IPS-18a (cell line): Measurements from ENCODE around the gene RPL31.

Experiments used
- H3K27ac ChIP-seq: one replicate; pipeline ENCODE4 v1.5.1; 2013; ENCODE audit warnings: low read length
- H3K27me3 ChIP-seq: one replicate; pipeline ENCODE4 v1.6.1; 2013; ENCODE audit warnings: mild to moderate bottlenecking, low read length; ENCODE audit not compliant: control insufficient read depth, insufficient read depth
- H3K36me3 ChIP-seq: one replicate; pipeline ENCODE4 v1.6.1; 2013; ENCODE audit warnings: low read depth, low read length; ENCODE audit not compliant: control insufficient read depth
- H3K4me1 ChIP-seq: one replicate; pipeline ENCODE4 v1.6.1; 2013; ENCODE audit warnings: low read depth, low read length; ENCODE audit not compliant: control insufficient read depth
- H3K4me3 ChIP-seq: one replicate; pipeline ENCODE4 v1.5.1; 2013; ENCODE audit warnings: low read length
- H3K9ac ChIP-seq: one replicate; pipeline ENCODE4 v1.6.1; 2013; ENCODE audit warnings: mild to moderate bottlenecking, low read length, moderate library complexity
- H3K9me3 ChIP-seq: one replicate; pipeline ENCODE4 v1.6.1; 2013; ENCODE audit warnings: low read depth, low read length; ENCODE audit not compliant: control insufficient read depth

Gene RPL31

GRCh38 chr2:100964222-100964621 is 37.9 kb upstream of the RPL31 start:
- no peaks in the 10 kb centered on the region for H3K36me3 ChIP-seq
- H3K27ac ChIP-seq: no peak overlapping the region
- no peaks in the 10 kb centered on the region for H3K4me1 ChIP-seq
- H3K4me3 ChIP-seq: no peak overlapping the region
- no peaks in the 10 kb centered on the region for H3K27me3 ChIP-seq
- no peaks in the 10 kb centered on the region for H3K9me3 ChIP-seq
- no peak overlapping the region for H3K9ac ChIP-seq

DNA sequence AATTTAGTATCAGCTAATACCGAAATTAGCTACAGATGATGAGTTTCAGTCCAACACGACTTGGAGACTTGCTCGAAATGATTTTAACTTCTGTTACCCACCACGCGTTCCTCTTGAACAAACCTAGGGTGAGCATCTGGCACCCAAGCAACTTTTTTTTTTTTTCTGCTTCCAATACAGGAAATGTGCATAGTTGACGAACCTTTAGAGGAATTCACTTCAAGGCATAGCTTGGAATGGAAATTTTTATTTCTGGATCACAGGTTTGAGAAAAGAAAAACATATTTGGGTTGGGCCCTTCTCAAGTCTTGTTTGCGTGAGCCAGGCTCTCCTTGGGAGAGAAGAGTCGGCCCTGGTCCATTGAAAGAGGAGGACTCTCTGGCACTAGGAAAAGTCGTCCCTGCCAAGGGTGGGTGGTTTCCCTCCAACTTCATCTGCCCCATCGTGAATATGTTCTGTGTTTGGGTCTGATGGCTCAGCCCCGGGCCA is 37.4 kb upstream of the RPL31 start:
- Histone ChIP-seq H3K9ac (no peak overlapping the region), H3K36me3 (no peaks in the 10 kb centered on the region), H3K4me3 (no peak overlapping the region), H3K27ac (no peak overlapping the region), H3K27me3 (no peaks in the 10 kb centered on the region), H3K9me3 (no peaks in the 10 kb centered on the region), H3K4me1 (no peaks in the 10 kb centered on the region)

DNA sequence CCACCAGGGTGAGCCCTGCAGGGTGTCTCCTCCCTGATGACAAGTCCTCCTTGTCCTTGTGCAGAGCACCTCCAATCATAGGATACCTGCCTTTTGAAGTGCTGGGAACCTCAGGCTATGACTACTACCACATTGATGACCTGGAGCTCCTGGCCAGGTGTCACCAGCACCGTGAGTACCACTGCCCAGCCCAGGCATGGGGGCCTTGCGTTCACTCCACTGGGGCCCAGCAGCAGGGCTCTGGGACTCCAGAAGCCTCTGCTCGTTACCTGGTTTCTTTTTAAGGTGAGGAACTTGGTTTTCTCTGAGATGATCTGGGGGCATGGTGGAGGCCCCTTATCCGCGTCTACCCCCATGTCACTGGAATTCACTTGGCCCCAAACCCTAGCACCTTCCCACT is 36.5 kb upstream of the RPL31 start:
- H3K4me3 ChIP-seq: no peak overlapping the region

GRCh38 chr2:100967716-100968115 is 34.4 kb upstream of the RPL31 start:
- Histone ChIP-seq H3K9me3 (no peaks in the 10 kb centered on the region), H3K36me3 (no peaks in the 10 kb centered on the region), H3K27me3 (no peaks in the 10 kb centered on the region), H3K27ac (no peak overlapping the region), H3K4me3 (no peak overlapping the region), H3K4me1 (no peaks in the 10 kb centered on the region), H3K9ac (no peak overlapping the region)

More for the DNA sequence above, 36.5 kb upstream of the RPL31 start:
- no peaks in the 10 kb centered on the region for H3K9me3 ChIP-seq
- no peaks in the 10 kb centered on the region for H3K4me1 ChIP-seq
- H3K36me3 ChIP-seq: no peaks in the 10 kb centered on the region
- H3K27me3 ChIP-seq: no peaks in the 10 kb centered on the region
- H3K27ac ChIP-seq: no peak overlapping the region
- H3K9ac ChIP-seq: no peak overlapping the region

DNA sequence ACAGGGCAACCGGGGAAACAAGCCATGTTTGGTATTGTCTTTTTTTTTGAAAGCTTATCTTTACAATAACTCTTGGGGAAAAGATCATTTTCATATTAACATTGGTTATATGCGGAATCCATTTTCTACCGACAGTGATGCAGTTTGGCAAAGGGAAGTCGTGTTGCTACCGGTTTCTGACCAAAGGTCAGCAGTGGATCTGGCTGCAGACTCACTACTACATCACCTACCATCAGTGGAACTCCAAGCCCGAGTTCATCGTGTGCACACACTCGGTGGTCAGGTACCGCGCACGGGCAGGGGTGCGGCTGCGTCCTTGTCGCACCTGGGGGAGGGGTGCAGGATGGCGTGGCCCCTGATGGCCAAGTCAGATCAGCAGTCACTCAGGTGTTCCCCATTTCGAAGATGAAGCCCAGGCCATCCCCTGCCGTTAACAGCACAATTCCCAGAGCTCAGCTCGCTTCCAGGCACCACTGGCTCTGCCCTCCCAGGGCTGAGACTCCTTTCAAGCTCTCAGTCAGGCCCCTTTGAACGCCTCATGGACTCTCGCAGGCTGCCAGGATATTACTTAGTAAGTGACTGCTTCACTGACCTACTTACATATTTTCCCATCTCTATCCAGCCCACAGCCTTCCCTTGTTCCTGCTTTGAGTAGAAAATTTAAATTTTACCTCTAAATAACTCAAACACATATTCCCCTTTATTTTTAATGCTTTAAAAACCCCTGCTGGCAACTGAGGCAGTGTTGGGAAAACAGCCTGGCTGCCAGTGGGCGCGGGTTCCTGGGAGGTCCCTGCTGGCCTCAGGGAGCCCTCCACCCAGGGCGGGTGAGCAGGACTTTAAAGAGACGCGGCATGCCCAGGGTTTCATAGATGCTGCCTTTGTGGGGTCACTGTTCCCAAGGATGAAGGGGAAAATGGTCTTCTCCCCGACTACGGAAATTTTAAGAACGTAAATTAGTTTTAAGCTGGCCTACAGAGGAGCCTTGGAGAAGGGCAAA is 33.6 kb upstream of the RPL31 start:
- Histone ChIP-seq H3K4me3 (no peak overlapping the region), H3K36me3 (no peaks in the 10 kb centered on the region), H3K27ac (no peak overlapping the region), H3K27me3 (no peaks in the 10 kb centered on the region), H3K9ac (no peak overlapping the region), H3K4me1 (no peaks in the 10 kb centered on the region), H3K9me3 (no peaks in the 10 kb centered on the region)

DNA sequence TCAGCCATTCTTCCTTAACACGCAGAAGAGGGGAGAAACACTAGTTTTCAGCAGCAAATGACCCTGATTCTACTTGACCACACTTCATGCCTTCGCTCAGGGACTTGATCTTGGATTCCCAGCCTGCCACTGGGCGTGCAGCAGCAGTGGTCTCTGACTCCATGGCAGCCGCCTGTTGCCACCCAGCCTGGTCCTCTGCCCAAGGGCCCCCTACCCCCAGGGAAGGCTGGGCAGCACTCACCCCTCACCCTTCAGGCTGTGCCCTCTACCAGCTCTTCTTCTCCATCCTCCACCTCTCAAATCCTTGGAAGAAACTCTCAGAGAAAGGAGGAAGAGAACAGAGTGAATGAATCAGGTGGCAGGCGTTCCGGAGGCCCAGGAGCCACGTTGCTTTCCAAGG is 32.1 kb upstream of the RPL31 start:
- Histone ChIP-seq H3K4me3 (no peak overlapping the region), H3K27me3 (no peaks in the 10 kb centered on the region), H3K9me3 (no peaks in the 10 kb centered on the region), H3K27ac (no peak overlapping the region), H3K36me3 (no peaks in the 10 kb centered on the region), H3K4me1 (no peaks in the 10 kb centered on the region), H3K9ac (no peak overlapping the region)

DNA sequence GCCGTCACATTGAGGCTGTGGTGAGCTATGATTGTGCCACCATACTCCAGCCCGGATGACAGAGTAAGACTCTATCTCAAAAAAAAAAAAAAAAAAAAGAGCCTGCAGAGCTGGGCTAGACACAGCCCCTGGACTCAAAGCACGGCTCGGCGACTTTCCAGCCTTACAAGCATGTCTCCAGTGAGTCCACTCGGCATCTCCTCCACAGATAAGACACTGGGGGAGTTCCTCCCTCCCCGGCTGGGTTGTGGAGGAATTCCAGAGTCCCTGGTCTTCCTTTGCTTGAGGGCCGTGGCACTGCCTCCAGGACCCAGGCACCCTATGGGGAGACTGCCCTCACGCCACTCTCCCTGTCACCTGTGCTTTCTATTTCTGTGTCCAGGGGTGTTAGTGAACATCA is 30.9 kb upstream of the RPL31 start:
- no peak overlapping the region for H3K4me3 ChIP-seq

DNA sequence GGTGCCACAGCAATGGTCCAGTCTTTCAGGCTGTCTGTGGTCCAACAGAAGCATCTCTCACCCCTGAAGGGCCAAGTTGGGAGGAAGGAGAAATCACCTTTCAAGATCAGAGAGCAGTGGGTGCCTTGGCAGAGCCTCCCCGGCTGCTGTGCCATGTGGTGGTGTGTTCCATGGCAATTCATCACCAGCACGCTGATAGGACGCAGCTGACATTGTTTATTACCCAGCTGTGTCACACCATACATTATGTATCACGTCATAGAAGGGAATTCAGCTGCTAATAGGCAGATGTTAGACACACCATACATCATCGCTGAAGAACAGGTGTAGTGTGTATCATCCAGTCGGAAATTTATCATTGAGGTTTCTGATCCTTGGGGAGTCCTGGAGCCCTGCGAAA is 29.6 kb upstream of the RPL31 start:
- no peak overlapping the region for H3K4me3 ChIP-seq
- H3K36me3 ChIP-seq: no peaks in the 10 kb centered on the region
- H3K27me3 ChIP-seq: no peaks in the 10 kb centered on the region

More for the DNA sequence above, 30.9 kb upstream of the RPL31 start:
- no peak overlapping the region for H3K27ac ChIP-seq
- H3K36me3 ChIP-seq: no peaks in the 10 kb centered on the region
- no peaks in the 10 kb centered on the region for H3K9me3 ChIP-seq
- no peaks in the 10 kb centered on the region for H3K27me3 ChIP-seq
- no peak overlapping the region for H3K9ac ChIP-seq
- H3K4me1 ChIP-seq: no peaks in the 10 kb centered on the region

GRCh38 chr2:100974712-100975520 is 27.2 kb upstream of the RPL31 start:
- Histone ChIP-seq H3K9me3 (no peaks in the 10 kb centered on the region), H3K9ac (no peak overlapping the region), H3K27me3 (no peaks in the 10 kb centered on the region), H3K27ac (no peak overlapping the region), H3K4me1 (no peaks in the 10 kb centered on the region), H3K4me3 (no peak overlapping the region), H3K36me3 (no peaks in the 10 kb centered on the region)

More for the DNA sequence above, 29.6 kb upstream of the RPL31 start:
- Histone ChIP-seq H3K4me1 (no peaks in the 10 kb centered on the region), H3K9me3 (no peaks in the 10 kb centered on the region), H3K9ac (no peak overlapping the region), H3K27ac (no peak overlapping the region)

- Histone ChIP-seq H3K4me1 (no peaks in the 10 kb centered on the region), H3K27ac (no peak overlapping the region), H3K9ac (no peak overlapping the region), H3K9me3 (no peaks in the 10 kb centered on the region), H3K27me3 (no peaks in the 10 kb centered on the region), H3K36me3 (no peaks in the 10 kb centered on the region), H3K4me3 (no peak overlapping the region)
Measured at GRCh38 chr2:100975521-100975785, 26.6 kb upstream of the RPL31 start.

- no peaks in the 10 kb centered on the region for H3K27me3 ChIP-seq
- no peak overlapping the region for H3K4me3 ChIP-seq
- no peaks in the 10 kb centered on the region for H3K4me1 ChIP-seq
- no peaks in the 10 kb centered on the region for H3K36me3 ChIP-seq
- no peaks in the 10 kb centered on the region for H3K9me3 ChIP-seq
- H3K27ac ChIP-seq: no peak overlapping the region
- no peak overlapping the region for H3K9ac ChIP-seq
Measured at GRCh38 chr2:100976061-100976460, 26.0 kb upstream of the RPL31 start.
